GM19193 (cell line): ENCODE data around the gene SLX4IP.

ENCODE experiments used
- POLR2A ChIP-seq: IDR thresholded peaks from 4 replicates; pipeline ENCODE4 v1.6.1; 2011; ENCODE audit not compliant: insufficient read depth, insufficient read length; ENCODE audit errors: extremely low read depth

Gene SLX4IP

DNA sequence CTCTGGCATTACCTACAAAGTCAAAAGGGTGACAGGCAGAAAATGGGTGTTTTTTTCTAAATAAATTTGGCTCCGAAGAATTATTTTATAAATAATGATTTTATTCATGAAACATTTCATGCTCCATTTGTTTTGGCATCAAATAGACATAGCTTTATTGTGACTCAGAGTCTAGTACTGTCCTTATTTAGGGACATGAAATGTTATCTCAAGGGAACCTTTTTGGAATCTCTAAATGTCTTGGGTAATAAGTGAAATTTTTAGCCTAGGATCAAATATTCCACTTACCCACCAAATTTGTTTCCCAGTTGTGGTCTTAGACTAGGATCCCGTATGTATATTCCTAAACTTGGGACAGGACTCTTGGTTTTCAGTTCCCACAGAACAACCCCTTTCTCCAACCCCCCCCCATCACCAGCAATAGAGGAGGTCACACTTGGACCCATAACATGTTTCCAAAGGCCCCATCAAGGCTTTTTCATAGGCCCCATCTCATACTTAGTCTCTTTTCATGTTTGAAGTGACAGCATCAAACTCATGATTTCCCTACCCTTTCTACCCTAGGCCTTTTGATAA is 156.9 kb downstream of the SLX4IP start:
- TF ChIP-seq POLR2A = no peak

DNA sequence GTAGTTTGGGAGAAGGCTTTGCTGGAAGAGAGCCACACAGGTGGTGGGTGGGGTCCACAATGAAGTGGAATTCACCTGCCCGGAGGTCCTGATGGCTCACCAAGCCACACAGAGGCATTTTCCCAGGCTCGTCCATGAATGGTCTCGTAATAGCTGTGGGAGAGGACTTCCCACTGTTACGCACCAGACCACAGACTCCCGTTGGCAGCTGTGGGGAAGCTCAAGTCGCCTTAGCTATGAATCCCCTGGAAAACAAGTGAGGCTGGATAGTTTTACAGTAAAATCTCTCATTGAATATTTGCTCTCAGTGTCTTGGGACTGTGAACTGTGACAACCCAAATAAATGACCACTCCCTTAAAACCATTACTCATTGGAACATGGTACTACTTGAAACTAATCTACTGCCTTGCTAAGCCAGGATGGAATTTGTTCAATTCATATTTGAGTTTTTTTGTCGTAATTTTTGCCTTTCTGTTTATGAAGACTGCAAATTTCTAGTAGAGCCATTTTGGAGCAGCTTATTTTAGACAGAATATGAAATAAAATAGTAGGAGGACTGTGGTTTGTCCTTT is 159.3 kb downstream of the SLX4IP start:
- no peak for TF ChIP-seq POLR2A

DNA sequence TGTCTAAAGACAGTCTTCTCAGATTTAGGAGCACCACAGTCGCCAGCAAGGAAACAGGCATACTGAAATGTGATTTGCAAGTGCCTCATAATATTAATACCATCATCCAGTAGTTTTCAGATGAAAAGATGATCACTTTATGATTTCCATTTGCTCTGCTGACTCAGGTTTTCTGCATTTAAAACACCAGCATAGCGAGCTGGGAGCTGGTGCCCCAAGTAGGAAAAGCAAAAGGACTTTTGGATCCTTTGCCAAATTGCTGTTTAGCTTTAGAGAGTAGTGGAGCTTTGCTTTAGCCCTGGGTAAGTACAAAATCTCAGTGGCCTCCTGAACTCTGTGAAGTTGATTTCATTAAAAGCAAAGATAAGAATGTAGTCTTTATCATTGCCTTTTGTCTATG is 160.2 kb downstream of the SLX4IP start:
- TF ChIP-seq POLR2A = no peak

DNA sequence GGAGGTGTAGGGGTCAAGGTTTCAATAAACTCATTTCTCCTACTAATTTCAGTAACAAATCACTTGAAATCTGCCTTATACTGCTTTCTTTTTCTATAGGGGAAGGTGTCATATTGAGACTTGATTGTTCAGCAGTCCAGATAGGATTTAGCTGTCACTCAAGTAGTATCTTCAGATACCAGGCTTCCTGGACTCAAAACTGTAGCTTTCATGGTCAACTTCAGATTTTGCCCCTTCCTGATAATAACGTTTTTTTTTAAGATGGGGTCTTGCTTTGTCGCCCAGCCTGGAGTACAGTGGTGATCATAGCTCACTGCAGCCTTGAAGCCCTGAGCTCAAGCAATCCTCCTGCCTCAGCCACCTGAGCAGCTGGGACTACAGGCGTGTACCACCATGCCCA is 160.9 kb downstream of the SLX4IP start:
- no peak for TF ChIP-seq POLR2A

DNA sequence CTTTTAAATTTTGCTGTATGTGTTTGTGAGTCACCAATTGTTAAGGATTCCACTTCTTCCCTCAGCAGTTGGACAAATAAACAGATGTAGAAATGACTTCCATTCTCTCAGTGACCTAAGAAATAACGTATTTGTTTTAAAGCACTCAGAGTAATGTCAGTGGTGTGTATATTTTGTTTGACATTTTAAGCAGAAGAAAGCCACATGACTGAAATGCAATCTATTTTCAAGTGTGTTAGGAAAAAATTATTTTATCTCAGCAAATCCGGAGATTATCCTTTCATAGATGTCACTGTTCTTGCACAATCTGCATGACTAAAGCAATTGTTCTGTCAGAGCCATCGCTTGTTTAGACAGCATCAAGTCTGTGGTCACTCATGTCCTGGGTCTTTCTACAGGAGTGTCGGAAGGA is 161.6 kb downstream of the SLX4IP start:
- TF ChIP-seq POLR2A = no peak

DNA sequence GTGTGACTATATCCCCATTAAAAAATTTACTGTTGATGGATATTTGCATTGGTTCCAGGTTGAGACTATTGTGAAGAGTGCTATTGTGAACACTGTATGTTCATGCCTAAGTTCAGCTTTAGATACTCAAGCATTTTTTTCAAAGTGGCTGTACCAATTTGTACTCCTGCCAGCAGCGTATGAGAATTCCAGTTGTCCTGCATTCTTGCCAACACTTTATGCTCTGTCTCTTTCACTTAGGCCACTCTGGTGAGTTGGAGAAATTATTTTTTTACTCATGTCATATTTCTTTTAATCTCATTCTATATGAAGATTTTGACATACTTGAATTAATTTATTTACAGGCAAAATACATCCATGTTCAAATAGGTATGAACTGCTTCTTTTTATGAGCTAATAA is 162.5 kb downstream of the SLX4IP start:
- no peak for TF ChIP-seq POLR2A

DNA sequence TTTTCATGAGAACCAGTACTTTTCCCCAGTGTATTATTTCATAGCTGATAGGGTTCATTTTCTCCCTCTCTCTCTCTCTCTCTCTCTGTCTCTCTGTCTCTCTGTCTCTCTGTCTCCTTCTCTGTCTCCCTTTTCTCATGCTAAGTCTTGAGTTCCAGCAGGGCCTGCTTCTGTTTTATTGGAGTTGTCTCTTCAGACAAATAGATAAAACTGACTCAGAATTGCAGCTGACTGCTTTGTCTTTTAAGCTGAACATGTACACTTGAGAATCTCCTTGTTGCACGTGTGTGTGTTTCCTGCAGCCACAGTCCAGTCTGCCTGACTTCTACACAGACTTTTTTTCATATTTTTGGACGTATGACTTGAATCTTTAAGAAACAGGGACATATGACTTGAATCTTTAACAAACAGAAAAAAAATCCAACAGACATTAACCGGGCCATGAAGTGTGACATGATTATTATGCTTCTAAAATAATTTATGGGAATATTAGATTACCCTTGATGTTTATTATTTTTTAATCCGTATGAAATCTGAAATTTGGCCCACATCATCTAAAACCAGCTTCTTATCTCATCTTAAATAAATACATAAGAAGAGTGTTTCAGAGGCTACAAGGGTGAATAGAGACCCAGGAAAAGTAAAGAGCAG is 167.2 kb downstream of the SLX4IP start:
- no peak for TF ChIP-seq POLR2A

DNA sequence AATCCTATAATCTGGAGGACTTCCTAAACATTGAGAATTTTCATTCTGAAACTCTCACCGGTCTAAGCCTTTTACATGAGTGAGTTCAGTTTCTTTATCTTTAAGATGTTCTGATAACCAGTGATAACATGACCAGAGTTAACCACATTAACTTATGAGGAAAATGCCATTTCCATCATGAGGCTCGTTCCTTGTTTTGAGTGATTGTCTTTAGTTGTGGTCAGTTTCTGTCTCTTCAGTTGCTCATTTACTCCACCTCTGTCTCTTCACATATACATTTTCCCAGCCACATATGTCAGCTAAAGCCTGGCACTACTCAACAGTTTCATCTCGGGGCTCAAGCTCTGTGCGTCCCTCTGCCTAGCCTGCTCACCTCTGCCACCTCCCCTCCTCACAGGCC is 168.3 kb downstream of the SLX4IP start:
- no peak for TF ChIP-seq POLR2A

DNA sequence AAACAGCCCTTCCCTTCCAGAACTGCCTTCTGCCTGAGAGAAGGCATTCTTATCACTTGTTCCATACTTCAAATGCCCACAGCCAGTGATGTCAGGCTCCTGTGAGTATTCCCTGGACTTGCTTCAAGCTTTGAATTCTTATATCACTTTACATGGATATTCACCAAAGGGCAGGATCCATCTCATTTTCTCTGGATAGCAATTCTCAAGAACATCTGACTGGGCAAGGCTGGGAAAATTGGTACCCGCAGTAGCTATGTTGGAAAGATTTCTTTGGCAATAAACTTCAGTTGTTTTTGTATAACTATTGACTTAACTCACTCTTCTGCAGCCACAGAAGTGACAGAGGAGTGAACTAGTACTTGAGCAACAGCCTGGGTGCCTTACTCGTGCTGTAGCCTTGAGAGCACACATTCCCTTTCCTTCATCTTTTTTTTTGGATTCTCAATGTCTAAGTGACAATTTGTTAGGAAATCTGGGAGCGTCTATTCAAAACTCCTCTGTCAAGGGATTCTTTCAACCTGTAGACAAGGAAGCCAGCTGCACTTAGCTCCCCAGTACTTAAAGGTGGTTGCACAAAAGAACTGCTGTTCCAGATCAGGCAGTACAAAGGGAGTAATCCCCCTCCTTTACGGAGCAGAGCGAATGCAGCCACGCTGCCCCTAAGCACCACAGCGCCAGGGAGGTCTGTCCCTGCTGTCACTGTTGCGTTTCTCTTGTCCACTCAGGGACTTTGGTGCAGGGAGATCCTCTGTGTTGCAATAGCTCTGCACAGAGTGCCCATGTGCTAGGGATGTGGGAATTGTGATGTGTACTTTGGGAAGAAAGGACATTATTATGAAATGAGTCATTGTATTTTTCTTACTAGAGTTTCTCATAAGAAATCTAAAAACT is 169.1 kb downstream of the SLX4IP start:
- TF ChIP-seq POLR2A = no peak

DNA sequence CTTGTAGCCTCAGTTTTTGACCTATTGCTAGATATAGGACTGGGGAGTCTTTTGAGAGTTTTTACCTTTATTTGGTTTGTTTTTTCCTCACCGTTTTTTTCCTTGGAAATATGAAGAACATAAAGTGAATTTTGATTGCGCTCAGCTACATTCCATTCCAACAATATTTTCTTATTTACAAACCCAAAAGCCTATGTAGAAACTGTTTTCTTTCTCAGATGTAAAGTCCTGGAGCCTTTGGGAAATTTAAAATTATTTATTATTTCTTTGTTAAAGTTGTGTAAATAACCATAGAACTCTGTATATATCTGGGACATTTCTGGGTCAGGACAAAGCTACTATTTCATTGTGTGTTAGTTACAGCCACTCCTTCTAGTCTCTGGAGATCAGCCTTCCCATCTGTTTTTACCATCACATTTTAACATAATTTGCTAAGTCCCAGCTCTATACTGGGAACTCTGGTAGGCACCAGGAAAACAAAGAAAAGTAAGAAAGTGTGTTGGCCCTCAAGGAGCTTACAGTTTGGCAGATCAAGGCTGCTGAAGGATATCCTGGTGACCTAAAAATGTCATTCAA is 169.8 kb downstream of the SLX4IP start:
- TF ChIP-seq POLR2A = no peak

DNA sequence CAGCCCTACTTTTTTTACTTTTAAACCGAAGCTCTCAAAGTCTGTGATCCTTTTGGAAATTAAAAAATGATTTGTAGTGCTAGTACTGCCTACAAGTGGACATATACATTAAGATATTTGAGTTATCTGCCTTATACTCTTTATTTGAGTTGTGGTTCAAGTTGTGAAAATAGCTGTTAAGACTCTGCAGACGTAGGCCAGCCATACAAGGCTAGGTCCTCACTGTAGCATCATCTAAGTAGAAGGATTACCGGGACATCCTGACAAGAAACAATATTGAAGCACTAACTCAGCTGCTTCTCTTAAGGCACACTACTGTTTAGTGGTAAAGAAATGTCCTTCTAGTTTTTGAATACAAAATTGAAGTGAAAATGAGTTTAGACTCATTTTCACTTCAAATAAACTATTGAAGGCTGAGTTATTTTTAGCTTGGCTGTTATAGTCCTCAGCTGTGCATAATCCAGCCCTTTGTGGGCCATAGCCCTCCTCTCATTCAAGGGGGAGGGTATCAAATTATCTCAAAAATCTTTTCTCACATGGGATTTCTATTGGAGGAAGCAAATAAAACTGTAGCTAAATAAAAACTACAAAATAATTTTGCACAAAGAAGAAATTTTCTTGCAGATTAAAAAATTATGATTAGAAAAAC is 170.6 kb downstream of the SLX4IP start:
- no peak for TF ChIP-seq POLR2A

DNA sequence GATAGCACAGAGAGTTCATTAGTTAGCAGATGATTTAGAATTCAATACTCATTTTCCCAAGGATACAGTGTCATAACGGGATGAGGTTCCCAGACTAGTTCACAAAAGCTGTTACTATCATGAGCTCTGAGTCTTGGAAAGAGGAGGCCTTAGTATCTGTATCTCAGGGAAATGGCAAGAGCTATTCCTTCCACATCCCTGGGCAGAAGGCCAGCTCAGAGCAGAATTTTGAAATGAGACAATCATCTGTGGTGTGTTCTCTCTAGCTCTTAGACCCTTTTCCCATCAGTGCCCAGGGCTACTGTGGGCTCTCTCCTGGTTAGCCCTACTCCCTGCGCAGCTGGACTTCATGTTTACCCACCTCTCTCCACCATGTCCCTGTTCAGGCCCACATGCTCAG is 174.2 kb downstream of the SLX4IP start:
- TF ChIP-seq POLR2A = no peak

DNA sequence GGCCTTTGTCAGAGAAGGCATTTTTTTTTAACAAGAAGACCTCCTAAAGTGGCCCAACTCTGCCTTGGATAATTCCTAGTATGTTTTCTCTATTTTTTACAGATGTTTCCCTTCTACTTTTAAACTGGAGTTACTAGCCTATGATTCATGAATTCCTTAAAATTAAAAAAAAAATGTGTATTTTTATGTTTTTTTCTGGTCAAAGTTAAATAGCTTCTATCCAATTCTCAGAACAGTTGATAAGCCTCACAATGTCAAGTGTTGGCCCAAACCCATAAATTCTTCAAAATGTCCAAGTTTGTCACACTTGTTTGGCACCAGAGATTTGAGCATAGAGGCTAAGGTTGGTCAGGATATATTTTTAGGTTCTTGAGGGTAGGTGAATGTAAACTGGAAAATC is 174.7 kb downstream of the SLX4IP start:
- no peak for TF ChIP-seq POLR2A

DNA sequence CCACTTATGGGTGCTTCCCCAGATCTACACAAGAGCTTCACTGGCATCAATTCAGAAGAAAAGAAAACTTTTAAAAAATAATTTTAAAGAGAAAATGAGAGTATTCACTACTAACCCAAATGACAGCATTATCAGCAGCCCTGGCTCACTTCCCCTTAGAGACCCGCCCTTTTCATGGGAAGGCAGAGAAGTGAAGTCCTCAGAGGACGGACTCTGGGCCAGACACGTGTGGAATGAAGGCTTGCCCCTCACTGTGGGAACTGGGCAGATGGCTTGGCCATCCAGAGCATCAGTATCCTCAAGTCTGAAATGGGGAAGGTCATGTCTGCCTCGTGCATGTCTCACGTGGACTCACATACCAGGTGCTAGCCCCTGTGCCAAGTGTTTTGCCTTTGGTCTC is 175.1 kb downstream of the SLX4IP start:
- no peak for TF ChIP-seq POLR2A

DNA sequence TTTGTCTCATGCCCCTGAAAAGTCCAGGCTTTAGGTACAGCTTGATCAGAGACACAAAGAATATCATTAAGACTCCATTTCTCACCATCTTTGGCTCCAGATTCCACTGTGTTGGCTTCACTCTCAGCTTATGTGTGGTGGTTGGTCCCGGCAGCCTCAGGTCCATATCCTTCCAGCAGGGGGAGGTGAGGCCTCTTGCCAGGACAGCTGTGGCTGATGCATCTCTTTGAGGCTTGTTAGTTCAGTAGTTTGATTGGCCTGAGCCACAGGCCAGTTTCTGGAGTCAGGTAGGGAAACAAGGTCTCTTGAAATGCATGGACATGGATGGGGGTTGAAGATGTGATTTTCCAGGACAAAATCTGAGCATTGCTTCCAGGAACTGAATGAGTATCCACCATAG is 176.3 kb downstream of the SLX4IP start:
- no peak for TF ChIP-seq POLR2A

DNA sequence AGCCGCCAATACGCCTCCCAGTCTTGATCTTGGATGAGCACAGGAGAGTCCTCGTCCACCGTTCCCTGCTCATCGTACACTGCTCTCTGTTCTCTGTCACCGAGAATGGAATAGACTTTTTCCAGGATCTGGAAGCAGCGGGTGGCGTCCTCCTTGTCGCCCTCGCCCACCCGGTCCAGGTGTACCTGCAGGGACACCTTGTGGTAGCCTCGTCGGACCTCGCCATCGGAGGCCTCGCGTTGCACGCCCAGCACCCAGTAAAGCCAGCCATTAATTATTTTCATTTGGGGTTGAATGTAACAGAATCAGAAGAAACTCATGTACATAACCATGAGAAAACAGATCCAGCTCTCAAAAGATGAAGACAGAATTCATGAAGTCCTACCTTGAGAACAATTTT is 178.8 kb downstream of the SLX4IP start:
- no peak for TF ChIP-seq POLR2A

DNA sequence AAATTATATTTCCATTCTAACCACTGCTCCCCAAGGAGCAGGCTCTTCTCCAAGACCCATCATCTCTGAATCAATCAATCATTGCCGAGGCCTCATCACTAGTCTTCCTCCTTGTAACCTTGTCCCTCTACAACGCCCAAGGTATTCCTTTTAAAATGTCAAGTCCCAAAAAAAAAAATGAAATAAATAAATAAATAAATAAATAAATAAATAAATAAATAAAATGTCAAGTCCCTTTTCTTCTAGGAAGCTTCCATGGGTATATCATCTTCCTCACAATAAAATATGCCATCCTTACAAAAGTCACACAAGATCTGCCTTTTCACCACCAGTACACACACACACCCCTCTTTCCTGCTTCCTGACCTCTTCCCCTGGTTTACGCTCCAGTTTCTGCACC is 181.1 kb downstream of the SLX4IP start:
- TF ChIP-seq POLR2A = no peak
